Dedifferentiated amniotic fluid mesenchymal stem cell (primary cell): ENCODE data around the gene MAN2B2.
"Not testable (repeated sequence)": the region's sequence is repeated elsewhere in the genome, so short reads cannot be mapped to it uniquely, and the experiment has no call there.

ENCODE experiments used
- DNase-seq: peaks from one replicate; pipeline ENCODE4 v3.0.0-alpha.2; 2016; ENCODE audit errors: extremely low spot score

The MAN2B2 gene

GRCh38 chr4:6643141-6643847, 68.3 kb downstream of the MAN2B2 start:
- no peak for DNase-seq

- no peak for DNase-seq
Measured at GRCh38 chr4:6644792-6645530, 70.0 kb downstream of the MAN2B2 start.

- DNase-seq, result no peak
Measured at GRCh38 chr4:6647169-6647568, 72.2 kb downstream of the MAN2B2 start.

GRCh38 chr4:6647582-6648230, 72.7 kb downstream of the MAN2B2 start:
- no peak for DNase-seq

- DNase-seq, result no peak
Measured at GRCh38 chr4:6649216-6649615, 74.2 kb downstream of the MAN2B2 start.

GRCh38 chr4:6654211-6654610, 79.2 kb downstream of the MAN2B2 start:
- not testable (repeated sequence) for DNase-seq

- not testable (repeated sequence) for DNase-seq
Measured at GRCh38 chr4:6655291-6655690, 80.3 kb downstream of the MAN2B2 start.

GRCh38 chr4:6655924-6656323, 80.9 kb downstream of the MAN2B2 start:
- no peak for DNase-seq

- DNase-seq, result no peak
Measured at GRCh38 chr4:6657242-6658208, 82.5 kb downstream of the MAN2B2 start.

GRCh38 chr4:6658209-6658595, 83.2 kb downstream of the MAN2B2 start:
- DNase-seq, result no peak

GRCh38 chr4:6658597-6659075, 83.6 kb downstream of the MAN2B2 start:
- DNase-seq, result no peak

GRCh38 chr4:6659897-6660296, 84.9 kb downstream of the MAN2B2 start:
- DNase-seq, result no peak

GRCh38 chr4:6660430-6660829, 85.4 kb downstream of the MAN2B2 start:
- DNase-seq, result no peak

GRCh38 chr4:6662591-6662990, 87.6 kb downstream of the MAN2B2 start:
- DNase-seq, result no peak

- DNase-seq, result no peak
Measured at GRCh38 chr4:6663596-6664393, 88.8 kb downstream of the MAN2B2 start.

- DNase-seq, result no peak
Measured at GRCh38 chr4:6665320-6665654, 90.3 kb downstream of the MAN2B2 start.

- no peak for DNase-seq
Measured at GRCh38 chr4:6668391-6668790, 93.4 kb downstream of the MAN2B2 start.

- peak; percentile 16 for DNase-seq
Measured at GRCh38 chr4:6671648-6672047, 96.7 kb downstream of the MAN2B2 start.

GRCh38 chr4:6672131-6672530, 97.1 kb downstream of the MAN2B2 start:
- no peak for DNase-seq

GRCh38 chr4:6672541-6673190, 97.7 kb downstream of the MAN2B2 start:
- not testable (repeated sequence) for DNase-seq
